ENCODE measurements around the gene COL6A1.

GRCh38 chr21:46002841-46003574 lies 21.4 kb downstream of the COL6A1 start:
- TF ChIP-seq, protein P1, sequence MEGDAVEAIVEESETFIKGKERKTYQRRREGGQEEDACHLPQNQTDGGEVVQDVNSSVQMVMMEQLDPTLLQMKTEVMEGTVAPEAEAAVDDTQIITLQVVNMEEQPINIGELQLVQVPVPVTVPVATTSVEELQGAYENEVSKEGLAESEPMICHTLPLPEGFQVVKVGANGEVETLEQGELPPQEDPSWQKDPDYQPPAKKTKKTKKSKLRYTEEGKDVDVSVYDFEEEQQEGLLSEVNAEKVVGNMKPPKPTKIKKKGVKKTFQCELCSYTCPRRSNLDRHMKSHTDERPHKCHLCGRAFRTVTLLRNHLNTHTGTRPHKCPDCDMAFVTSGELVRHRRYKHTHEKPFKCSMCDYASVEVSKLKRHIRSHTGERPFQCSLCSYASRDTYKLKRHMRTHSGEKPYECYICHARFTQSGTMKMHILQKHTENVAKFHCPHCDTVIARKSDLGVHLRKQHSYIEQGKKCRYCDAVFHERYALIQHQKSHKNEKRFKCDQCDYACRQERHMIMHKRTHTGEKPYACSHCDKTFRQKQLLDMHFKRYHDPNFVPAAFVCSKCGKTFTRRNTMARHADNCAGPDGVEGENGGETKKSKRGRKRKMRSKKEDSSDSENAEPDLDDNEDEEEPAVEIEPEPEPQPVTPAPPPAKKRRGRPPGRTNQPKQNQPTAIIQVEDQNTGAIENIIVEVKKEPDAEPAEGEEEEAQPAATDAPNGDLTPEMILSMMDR (IDR thresholded peaks at IDR 0.05; ENCODE audit: low read depth, low read length): no peak
- no peak for TF ChIP-seq EZH2phosphoT487 (IDR thresholded peaks at IDR 0.05; ENCODE audit: low read depth)

Measured in OCI-LY3 (cell line).